ENCODE data around the gene WNT11.

DNA sequence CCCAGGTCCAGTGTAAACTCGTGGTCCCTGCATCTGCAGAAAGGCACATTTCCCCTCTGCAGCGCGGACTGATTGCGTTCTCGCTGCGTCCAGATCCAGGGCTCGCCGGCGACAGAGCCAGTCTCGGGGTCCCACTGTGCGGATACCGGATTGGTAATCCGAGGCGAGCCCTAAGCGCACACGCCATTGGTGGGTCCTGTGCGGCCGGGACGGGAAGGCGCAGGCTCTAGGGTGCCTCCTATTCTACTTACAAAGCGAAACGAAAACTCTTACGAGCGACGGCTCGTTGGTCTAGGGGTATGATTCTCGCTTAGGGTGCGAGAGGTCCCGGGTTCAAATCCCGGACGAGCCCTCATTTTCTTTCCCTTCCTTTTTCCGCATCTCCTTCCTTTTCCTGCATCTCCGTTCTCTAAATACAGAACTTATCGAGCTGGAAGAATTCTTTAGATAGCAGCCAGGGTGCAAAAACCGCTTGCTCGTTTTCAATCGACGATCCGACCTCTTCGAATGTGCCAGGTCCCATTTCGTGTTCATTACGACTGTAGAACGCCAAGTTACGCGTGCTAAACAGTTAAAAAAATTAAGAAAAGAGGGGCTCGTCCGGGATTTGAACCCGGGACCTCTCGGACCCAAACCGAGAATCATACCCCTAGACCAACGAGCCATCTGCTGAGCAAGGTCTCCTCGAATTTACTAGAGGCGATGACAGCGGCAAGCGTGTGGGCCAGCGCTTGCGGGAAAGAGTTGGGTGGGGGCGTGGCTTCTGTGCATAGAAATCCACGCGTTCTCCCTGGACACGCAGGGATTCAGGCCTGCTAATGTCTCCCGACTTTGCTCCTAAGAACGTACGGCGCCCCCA is 29.2 kb upstream of the WNT11 start:
- TF ChIP-seq POLR2A (IDR thresholded peaks at IDR 0.05) (peak in 1 of 2 donors; percentile 56), POLR2AphosphoS5 (IDR thresholded peaks at IDR 0.05; ENCODE audit: insufficient read depth in 1 of 2, low read depth in 1 of 2) (peak; percentile 56 to 63)
- TF ChIP-seq, protein P1, sequence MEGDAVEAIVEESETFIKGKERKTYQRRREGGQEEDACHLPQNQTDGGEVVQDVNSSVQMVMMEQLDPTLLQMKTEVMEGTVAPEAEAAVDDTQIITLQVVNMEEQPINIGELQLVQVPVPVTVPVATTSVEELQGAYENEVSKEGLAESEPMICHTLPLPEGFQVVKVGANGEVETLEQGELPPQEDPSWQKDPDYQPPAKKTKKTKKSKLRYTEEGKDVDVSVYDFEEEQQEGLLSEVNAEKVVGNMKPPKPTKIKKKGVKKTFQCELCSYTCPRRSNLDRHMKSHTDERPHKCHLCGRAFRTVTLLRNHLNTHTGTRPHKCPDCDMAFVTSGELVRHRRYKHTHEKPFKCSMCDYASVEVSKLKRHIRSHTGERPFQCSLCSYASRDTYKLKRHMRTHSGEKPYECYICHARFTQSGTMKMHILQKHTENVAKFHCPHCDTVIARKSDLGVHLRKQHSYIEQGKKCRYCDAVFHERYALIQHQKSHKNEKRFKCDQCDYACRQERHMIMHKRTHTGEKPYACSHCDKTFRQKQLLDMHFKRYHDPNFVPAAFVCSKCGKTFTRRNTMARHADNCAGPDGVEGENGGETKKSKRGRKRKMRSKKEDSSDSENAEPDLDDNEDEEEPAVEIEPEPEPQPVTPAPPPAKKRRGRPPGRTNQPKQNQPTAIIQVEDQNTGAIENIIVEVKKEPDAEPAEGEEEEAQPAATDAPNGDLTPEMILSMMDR (IDR thresholded peaks at IDR 0.05): no peak
